ENCODE data around the gene GLG1. TPM values are rescaled to one million over a fixed set of nuclear protein-coding genes. Genes with fewer than 3 reads are reported as not detected.

GLG1 gene
- total RNA-seq, 1 experiment from 2014 or later, result 135 TPM

- H3K9ac ChIP-seq (ENCODE audit: extremely low read depth, insufficient read length, low read length), result no peak overlapping the region
- H3K4me3 Mint-ChIP-seq, result no peak overlapping the region
- H3K9me3 ChIP-seq (ENCODE audit: control insufficient read depth, low read depth, low read length), result no peaks in the 10 kb centered on the region
- H2BK5ac ChIP-seq (ENCODE audit: insufficient read length, low read length), result no peak overlapping the region
- no peak overlapping the region for H3K18ac ChIP-seq (ENCODE audit: insufficient read length, low read depth, low read length)
- H3K4ac ChIP-seq (ENCODE audit: low read depth, low read length), result no peak overlapping the region
- H2BK12ac ChIP-seq (ENCODE audit: insufficient read length, low read depth, low read length), result no peak overlapping the region
- H3K27me3 Mint-ChIP-seq (ENCODE audit: low read depth), result no peaks in the 10 kb centered on the region
- H3K79me2 ChIP-seq (ENCODE audit: insufficient read depth, low read length), result peaks cover 45% of the 10 kb centered on the region; the same call in 1 of the 2 replicates
- no peak overlapping the region for H3T11ph ChIP-seq (ENCODE audit: low read length)
- no peak overlapping the region; a peak in 1 of 7 replicates for H3K27ac Mint-ChIP-seq
- no peak overlapping the region for H4K5ac ChIP-seq (ENCODE audit: insufficient read length, low read depth, low read length)
- H3K23ac ChIP-seq (ENCODE audit: insufficient read length, low read depth, low read length), result no peak overlapping the region
- no peak overlapping the region for H3K14ac ChIP-seq (ENCODE audit: insufficient read depth, low read length)
- no peaks in the 10 kb centered on the region; the same call in 1 of the 2 replicates for H3K4me1 ChIP-seq (ENCODE audit: insufficient read depth, low read length)
- no peak overlapping the region for H3K4me2 ChIP-seq (ENCODE audit: insufficient read depth, insufficient read length, low read length)
- no peak overlapping the region for H4K8ac ChIP-seq (replicated peaks; ENCODE audit: insufficient read length, low read depth, low read length)
- peaks cover 18% of the 10 kb centered on the region for H3K79me1 ChIP-seq (ENCODE audit: insufficient read depth, low read depth, low read length, poor library complexity, severe bottlenecking)
- TF ChIP-seq CTCF (conservative IDR thresholded peaks at IDR 0.05), result no peak
- no peak overlapping the region for H2BK15ac ChIP-seq (ENCODE audit: low read depth, low read length)
- peaks cover 29 to 38% of the 10 kb centered on the region in 2 experiments for H3K4me1 Mint-ChIP-seq
- H2AFZ ChIP-seq (ENCODE audit: low read length), result no peak overlapping the region
- peaks cover 8% of the 10 kb centered on the region for H3K23me2 ChIP-seq (ENCODE audit: insufficient read length, low read depth, low read length, poor library complexity, severe bottlenecking)
- H3K56ac ChIP-seq (ENCODE audit: insufficient read length, low read depth, low read length), result no peak overlapping the region
- peaks cover 13 to 21% (median 20%) of the 10 kb centered on the region in 3 experiments for H3K36me3 Mint-ChIP-seq (ENCODE audit: insufficient read depth in 1 of 3, low read depth in 3 of 3)
- H4K91ac ChIP-seq (ENCODE audit: insufficient read length, low read depth, low read length), result no peak overlapping the region
- no peaks in the 10 kb centered on the region for H4K20me1 ChIP-seq (ENCODE audit: control insufficient read depth, insufficient read depth, insufficient read length)
- H2AK5ac ChIP-seq (ENCODE audit: insufficient read length, low read length), result no peak overlapping the region
- no peaks in the 10 kb centered on the region; a peak in 1 of 5 replicates for H3K9me3 Mint-ChIP-seq
- H2BK120ac ChIP-seq (ENCODE audit: low read depth, low read length, poor library complexity, severe bottlenecking), result no peak overlapping the region
- H2BK20ac ChIP-seq (ENCODE audit: low read depth, low read length, poor library complexity, severe bottlenecking), result no peak overlapping the region
- DNase-seq, result no peak
- no peaks in the 10 kb centered on the region for H3K27me3 ChIP-seq (ENCODE audit: insufficient read depth, low read length)
- no CpG with 5 or more reads among the region's 9 CpGs for WGBS (ENCODE audit: extremely low coverage, insufficient read length, low lambda C conversion rate)
- no peak overlapping the region for H3K27ac ChIP-seq (ENCODE audit: insufficient read length, low read depth, low read length)
Observed at GRCh38 chr16:74601126-74601871, 5.6 kb downstream of the GLG1 start.

Data from H9 (cell line).